HepG2 (cell line): ENCODE measurements around the gene GRB2. TPM values are rescaled to one million over a fixed set of nuclear protein-coding genes. Genes with fewer than 3 reads are reported as not detected.

Experiments
- AGO2 ChIP-seq: fragments of 200-400 bp; formaldehyde crosslinking; optimal IDR thresholded peaks from 2 replicates; pipeline ENCODE3; 2017; ENCODE audit warnings: mild to moderate bottlenecking, low read depth, low read length, moderate library complexity
- BCLAF1 ChIP-seq: fragments of 450-650 bp; IDR thresholded peaks from 2 replicates; pipeline ENCODE4 v1.6.1; 2017; ENCODE audit warnings: mild to moderate bottlenecking
- CSRNP2 ChIP-seq: sonication (generic); formaldehyde crosslinking; conservative IDR thresholded peaks from 2 replicates; pipeline ENCODE4 v1.8.0; 2022; ENCODE audit warnings: low read depth, missing genetic modification reagents
- HIVEP1 ChIP-seq: sonication (generic); formaldehyde crosslinking; IDR thresholded peaks from 2 replicates; pipeline ENCODE4 v1.4.0; 2020; ENCODE audit warnings: mild to moderate bottlenecking, missing genetic modification reagents
- KDM5B ChIP-seq: sonication (generic); formaldehyde crosslinking; IDR thresholded peaks from 2 replicates; pipeline ENCODE4 v1.4.0; 2020; ENCODE audit warnings: missing genetic modification reagents, mild to moderate bottlenecking, borderline replicate concordance
- KMT2A ChIP-seq: sonication (generic); formaldehyde crosslinking; IDR thresholded peaks from 2 replicates; pipeline ENCODE4 v1.4.0; 2020; ENCODE audit warnings: missing genetic modification reagents
- PAX8 ChIP-seq: sonication (generic); formaldehyde crosslinking; IDR thresholded peaks from 2 replicates; pipeline ENCODE4 v1.8.0; 2022; ENCODE audit warnings: mild to moderate bottlenecking, missing genetic modification reagents, borderline replicate concordance
- SNAPC5 ChIP-seq: sonication (generic); formaldehyde crosslinking; IDR thresholded peaks from 2 replicates; pipeline ENCODE4 v1.8.1; 2023; ENCODE audit warnings: mild to moderate bottlenecking, missing genetic modification reagents, borderline replicate concordance
- STAT6 ChIP-seq: sonication (generic); formaldehyde crosslinking; IDR thresholded peaks from 2 replicates; pipeline ENCODE4 v1.4.0; 2020; ENCODE audit warnings: missing genetic modification reagents, mild to moderate bottlenecking, borderline replicate concordance
- TAF15 ChIP-seq: fragments of 200-400 bp; formaldehyde crosslinking; IDR thresholded peaks from one replicate; pipeline ENCODE4 v1.6.1; 2018; ENCODE audit warnings: mild to moderate bottlenecking, low read depth, low read length; ENCODE audit not compliant: poor library complexity, severe bottlenecking
- THAP8 ChIP-seq: sonication (generic); formaldehyde crosslinking; IDR thresholded peaks from 2 replicates; pipeline ENCODE4 v1.5.1; 2020; ENCODE audit warnings: missing genetic modification reagents, mild to moderate bottlenecking, borderline replicate concordance
- U2AF1 ChIP-seq: fragments of 200-400 bp; formaldehyde crosslinking; optimal IDR thresholded peaks from 2 replicates; pipeline ENCODE3; 2017; ENCODE audit warnings: mild to moderate bottlenecking, low read depth, low read length
- WIZ ChIP-seq: sonication (generic); formaldehyde crosslinking; IDR thresholded peaks from 2 replicates; pipeline ENCODE4 v1.5.1; 2020; ENCODE audit warnings: mild to moderate bottlenecking, missing genetic modification reagents
- ZBTB21 ChIP-seq: sonication (generic); formaldehyde crosslinking; IDR thresholded peaks from 2 replicates; pipeline ENCODE4 v1.4.0; 2020; ENCODE audit warnings: missing genetic modification reagents
- ZNF24 ChIP-seq: fragments of 450-650 bp; IDR thresholded peaks from 2 replicates; pipeline ENCODE4 v1.6.1; 2017; ENCODE audit warnings: antibody characterized with exemption, mild to moderate bottlenecking
- ZNF512B ChIP-seq: sonication (generic); formaldehyde crosslinking; IDR thresholded peaks from 2 replicates; pipeline ENCODE4 v1.5.1; 2020; ENCODE audit warnings: missing genetic modification reagents, mild to moderate bottlenecking, borderline replicate concordance
- polyA plus RNA-seq, 8 experiments: library from polyadenylated mRNA; depleted of rRNA in 3 of 8; stranded (reverse) in 7 of 8; unstranded in 1 of 8; fragments of >200 nt; fragmentation: Illumina TruSeq in 4 of 8; extraction: Trizol in 4 of 8; gene quantifications; 2 replicates each; pipeline versions ENCODE4 v1.2.1 to v1.2.3, GENCODE V29; 2011 to 2016; ENCODE audit warnings: low read depth in 4 of 8, missing spikeins in 1 of 8, mixed read lengths in 1 of 8; ENCODE audit not compliant: insufficient read depth in 1 of 8
- total RNA-seq, 5 experiments: library from RNA; depleted of rRNA; stranded (reverse); fragments of >200 nt; fragmentation: Illumina TruSeq; extraction: Trizol; gene quantifications; 2 replicates each; pipeline ENCODE4 v1.2.3, GENCODE V29; 2016; ENCODE audit warnings: low read depth in 1 of 5

GRB2 gene
- total and polyA plus RNA-seq, 2 of the 13 experiments (the other 11 are each of a cell fraction or from before 2014, with no cell fraction given): 84.6 to 92.3 TPM

- TF ChIP-seq BCLAF1 (no peak), AGO2 (no peak), SNAPC5 (0 out of 2 replicates have a peak, but pooled peaks have one; percentile 32), WIZ (CRISPR knock-in tag) (no peak), TAF15 (no peak), ZNF24 (no peak), ZNF512B (CRISPR knock-in tag) (0 out of 2 replicates have a peak, but pooled peaks have one; percentile 4), STAT6 (0 out of 2 replicates have a peak, but pooled peaks have one; percentile 52), KMT2A (CRISPR knock-in tag) (no peak), U2AF1 (no peak), CSRNP2 (no peak), KDM5B (CRISPR knock-in tag) (no peak), ZBTB21 (CRISPR knock-in tag) (no peak), THAP8 (no peak), HIVEP1 (no peak), PAX8 (CRISPR knock-in tag) (no peak; the same call in 1 of the 2 replicates)
Observed at GRCh38 chr17:75269844-75270217, 135.6 kb downstream of the GRB2 start (continued).
